A673 (cell line): ENCODE data around the gene CDKN2B. TPM values are rescaled to one million over a fixed set of nuclear protein-coding genes. Genes with fewer than 3 reads are reported as not detected.

Experiments
- BruUV-seq: library from RNA; stranded (reverse); fragments of 400-500 nt; replicated peaks from 2 replicates; lab custom pipeline; 2021; lab: Mats Ljungman, UMichigan
- CTCF ChIA-PET: fragments of 300-600 bp; sonication (Branson Sonifier 250); formaldehyde crosslinking; loops from one replicate; lab custom pipeline; 2022; ENCODE audit warnings: antibody characterized with exemption; lab: Charles Lee
- POLR2A ChIA-PET: fragments of 300-600 bp; sonication (Branson Sonifier 250); formaldehyde crosslinking; loops from one replicate; lab custom pipeline; 2022; ENCODE audit warnings: antibody characterized with exemption; ENCODE audit not compliant: low non-redundant PET; lab: Charles Lee
- DNase-seq: peaks from one replicate; pipeline ENCODE4 v3.0.0-alpha.2; 2015; ENCODE audit warnings: low spot score
- H3K27ac ChIP-seq: fragments of 200-600 bp; sonication (generic); 2 replicates; pipeline ENCODE4 v1.5.1; 2016; ENCODE audit warnings: mixed run types, low read depth, mild to moderate bottlenecking, mixed read lengths, antibody characterized with exemption, low read length; ENCODE audit not compliant: poor library complexity, severe bottlenecking
- H3K27me3 ChIP-seq: fragments of 200-600 bp; sonication (generic); replicated peaks from 2 replicates; pipeline ENCODE4 v1.6.1; 2017; ENCODE audit warnings: mixed run types, low read depth, mild to moderate bottlenecking, mixed read lengths, antibody characterized with exemption, low read length; ENCODE audit not compliant: insufficient read depth, poor library complexity
- H3K36me3 ChIP-seq: fragments of 200-600 bp; sonication (generic); 2 replicates; pipeline ENCODE4 v1.6.1; 2016; ENCODE audit warnings: mixed run types, mild to moderate bottlenecking, mixed read lengths, antibody characterized with exemption, low read length; ENCODE audit not compliant: insufficient read depth, poor library complexity, severe bottlenecking
- H3K4me1 ChIP-seq: fragments of 200-600 bp; sonication (generic); 2 replicates; pipeline ENCODE4 v1.6.1; 2017; ENCODE audit warnings: mixed run types, mild to moderate bottlenecking, mixed read lengths, antibody characterized with exemption, low read length; ENCODE audit not compliant: insufficient read depth, poor library complexity, severe bottlenecking
- H3K4me3 ChIP-seq: fragments of 200-600 bp; sonication (generic); 2 replicates; pipeline ENCODE4 v1.5.1; 2016; ENCODE audit warnings: low read depth, mixed run types, mild to moderate bottlenecking, mixed read lengths, low read length; ENCODE audit not compliant: poor library complexity, severe bottlenecking
- H3K9me3 ChIP-seq: fragments of 200-600 bp; sonication (generic); 2 replicates; pipeline ENCODE4 v1.6.1; 2016; ENCODE audit warnings: mixed run types, low read depth, mild to moderate bottlenecking, mixed read lengths, antibody characterized with exemption, low read length; ENCODE audit not compliant: poor library complexity, severe bottlenecking
- EZH2 ChIP-seq: fragments of 200-600 bp; sonication (generic); IDR thresholded peaks from 2 replicates; pipeline ENCODE4 v1.6.1; 2017; ENCODE audit warnings: borderline replicate concordance, low read depth, mild to moderate bottlenecking, mixed read lengths, antibody characterized with exemption, low read length; ENCODE audit not compliant: poor library complexity, severe bottlenecking
- intact Hi-C: fragments of 100-400 bp; cut with micrococcal nuclease; formaldehyde crosslinking; loops from one replicate; pipeline ENCODE4 v1.10.0; 2022; ENCODE audit not compliant: unreplicated experiment
- total RNA-seq: library from RNA; stranded (reverse); gene quantifications from 2 replicates; pipeline ENCODE4 v1.2.3, GENCODE V29; 2021
- TF ChIP-seq, protein P1 (sequence below): fragments of 300-800, 200-600 bp; sonication (generic); conservative IDR thresholded peaks from 2 replicates; pipeline ENCODE4 v1.5.1; 2017; ENCODE audit warnings: low read depth, mild to moderate bottlenecking, antibody characterized with exemption, low read length, moderate library complexity, mixed read lengths

CDKN2B gene
- total RNA-seq, 1 experiment from 2014 or later: not detected

DNA sequence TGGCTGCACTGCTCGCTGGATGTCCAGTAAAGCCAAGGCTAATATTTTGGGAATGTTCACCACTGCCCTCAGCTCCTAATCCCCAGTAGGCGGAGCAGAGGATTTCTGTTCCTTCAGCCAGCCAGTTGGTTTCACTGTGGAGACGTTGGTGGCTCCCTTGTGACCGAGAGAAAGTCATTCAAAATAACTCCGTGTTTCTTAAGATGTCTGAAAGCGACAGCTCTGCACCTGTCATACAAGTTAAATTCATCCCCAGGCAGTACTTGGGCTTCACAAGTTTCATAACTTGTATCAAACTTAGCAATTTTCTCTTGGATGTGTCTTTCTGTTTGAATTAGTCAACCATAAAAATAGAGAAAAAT, 382 bp upstream of the CDKN2B start:
- TF ChIP-seq EZH2: no peak
- TF ChIP-seq, protein P1, sequence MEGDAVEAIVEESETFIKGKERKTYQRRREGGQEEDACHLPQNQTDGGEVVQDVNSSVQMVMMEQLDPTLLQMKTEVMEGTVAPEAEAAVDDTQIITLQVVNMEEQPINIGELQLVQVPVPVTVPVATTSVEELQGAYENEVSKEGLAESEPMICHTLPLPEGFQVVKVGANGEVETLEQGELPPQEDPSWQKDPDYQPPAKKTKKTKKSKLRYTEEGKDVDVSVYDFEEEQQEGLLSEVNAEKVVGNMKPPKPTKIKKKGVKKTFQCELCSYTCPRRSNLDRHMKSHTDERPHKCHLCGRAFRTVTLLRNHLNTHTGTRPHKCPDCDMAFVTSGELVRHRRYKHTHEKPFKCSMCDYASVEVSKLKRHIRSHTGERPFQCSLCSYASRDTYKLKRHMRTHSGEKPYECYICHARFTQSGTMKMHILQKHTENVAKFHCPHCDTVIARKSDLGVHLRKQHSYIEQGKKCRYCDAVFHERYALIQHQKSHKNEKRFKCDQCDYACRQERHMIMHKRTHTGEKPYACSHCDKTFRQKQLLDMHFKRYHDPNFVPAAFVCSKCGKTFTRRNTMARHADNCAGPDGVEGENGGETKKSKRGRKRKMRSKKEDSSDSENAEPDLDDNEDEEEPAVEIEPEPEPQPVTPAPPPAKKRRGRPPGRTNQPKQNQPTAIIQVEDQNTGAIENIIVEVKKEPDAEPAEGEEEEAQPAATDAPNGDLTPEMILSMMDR: no peak
- Histone ChIP-seq H3K4me1 (no peaks in the 10 kb centered on the region), H3K27ac (no peak overlapping the region), H3K4me3 (no peak overlapping the region), H3K27me3 (no peaks in the 10 kb centered on the region), H3K36me3 (no peaks in the 10 kb centered on the region), H3K9me3 (no peaks in the 10 kb centered on the region)
- ChIA-PET POLR2A (no interaction called here), CTCF (no interaction called here)
- no TSS peak for BruUV-seq
- intact Hi-C loops: no loop called here
- no peak for DNase-seq

DNA sequence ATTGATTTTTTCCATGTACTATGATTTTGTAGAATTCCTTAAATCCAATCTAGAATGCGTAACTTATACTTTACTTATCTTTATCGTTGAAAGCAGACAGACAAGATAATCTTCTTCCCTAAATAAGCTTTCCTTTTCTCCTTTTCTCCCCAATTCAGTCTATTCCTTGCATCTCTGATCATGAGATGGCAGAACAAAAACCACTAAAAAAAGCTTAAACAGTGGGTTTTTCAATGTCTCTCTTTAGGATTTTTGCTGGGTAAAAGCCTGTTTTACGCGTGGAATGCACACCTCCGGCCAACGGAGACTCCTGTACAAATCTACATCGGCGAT, 755 bp downstream of the CDKN2B start:
- DNase-seq: no peak
- Histone ChIP-seq H3K4me1 (no peaks in the 10 kb centered on the region), H3K27ac (no peak overlapping the region), H3K9me3 (no peaks in the 10 kb centered on the region), H3K36me3 (no peaks in the 10 kb centered on the region), H3K27me3 (no peaks in the 10 kb centered on the region), H3K4me3 (no peak overlapping the region)
- POLR2A ChIA-PET: no interaction called here
- CTCF ChIA-PET: no interaction called here
- TF ChIP-seq EZH2: no peak
- TF ChIP-seq, protein P1: no peak
- intact Hi-C loops: no loop called here
- no TSS peak for BruUV-seq

DNA sequence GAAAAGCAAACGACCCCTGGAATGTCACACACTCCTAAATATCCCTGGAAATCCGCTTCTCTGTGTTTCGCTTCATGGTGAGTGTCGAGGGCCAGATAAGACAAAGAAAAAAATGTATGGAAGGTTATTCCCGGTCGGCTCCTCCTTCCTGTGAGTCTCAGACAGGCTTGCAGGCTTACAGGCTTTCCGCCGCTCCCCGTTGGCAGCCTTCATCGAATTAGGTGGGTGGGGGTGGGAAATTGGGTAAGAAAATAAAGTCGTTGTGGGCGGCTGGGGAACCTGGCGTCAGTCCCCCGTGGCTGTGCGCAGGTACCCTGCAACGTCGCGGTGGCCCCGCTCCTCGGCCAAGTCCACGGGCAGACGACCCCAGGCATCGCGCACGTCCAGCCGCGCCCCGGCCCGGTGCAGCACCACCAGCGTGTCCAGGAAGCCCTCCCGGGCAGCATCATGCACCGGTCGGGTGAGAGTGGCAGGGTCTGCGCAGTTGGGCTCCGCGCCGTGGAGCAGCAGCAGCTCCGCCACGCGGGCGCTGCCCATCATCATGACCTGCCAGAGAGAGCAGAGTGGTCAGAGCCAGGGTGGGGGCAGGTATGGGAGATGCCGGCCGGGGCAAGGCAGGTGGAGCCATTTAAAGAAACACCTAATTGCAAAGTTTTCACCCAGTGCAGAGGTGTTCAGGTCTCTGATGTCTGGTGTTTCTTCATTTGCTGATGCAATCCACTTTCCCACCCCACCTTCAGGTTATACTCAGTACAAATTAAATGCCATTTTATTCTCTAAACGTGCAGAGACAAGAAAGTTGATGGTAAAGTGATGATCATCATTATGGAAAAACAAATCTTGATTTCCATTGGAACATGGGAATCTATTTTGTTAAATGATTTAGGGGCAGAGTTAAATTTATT, 3.2 kb downstream of the CDKN2B start:
- TF ChIP-seq, protein P1: no peak
- TF ChIP-seq EZH2: no peak
- CTCF ChIA-PET: no interaction called here
- no peak overlapping the region for H3K4me3 ChIP-seq
- no TSS peak for BruUV-seq
- DNase-seq: no peak
- H3K27me3 ChIP-seq: no peaks in the 10 kb centered on the region
- H3K4me1 ChIP-seq: no peaks in the 10 kb centered on the region
- H3K9me3 ChIP-seq: no peaks in the 10 kb centered on the region
- no peaks in the 10 kb centered on the region for H3K36me3 ChIP-seq
- no peak overlapping the region for H3K27ac ChIP-seq
- intact Hi-C loops: no loop called here
- POLR2A ChIA-PET: no interaction called here
